ENCODE results near the gene GNG13.

DNA sequence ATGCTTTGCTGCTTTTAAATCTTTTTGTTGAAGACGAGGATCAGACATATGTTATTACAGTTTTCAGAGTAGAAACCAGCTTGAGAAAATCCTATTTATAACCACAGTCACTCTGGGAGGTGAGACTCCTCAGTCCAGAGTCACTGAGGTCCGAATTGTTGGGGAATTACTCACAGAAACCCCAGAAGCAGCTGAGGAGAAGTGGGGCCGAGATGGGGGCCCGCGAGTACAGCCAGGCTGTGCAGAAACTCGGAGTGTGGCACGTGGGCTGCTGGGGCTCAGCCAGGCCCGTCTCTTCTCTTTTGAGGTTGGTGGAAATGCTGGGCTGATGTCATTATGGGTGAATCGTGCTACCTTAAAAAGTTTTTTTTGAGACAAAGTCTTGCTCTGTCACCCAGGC is 14.4 kb upstream of the GNG13 start:
- TF ChIP-seq CTCF (IDR thresholded peaks at IDR 0.05) (no peak), POLR2A (IDR thresholded peaks at IDR 0.05) (no peak), POLR2AphosphoS5 (IDR thresholded peaks at IDR 0.05) (no peak), EP300 (IDR thresholded peaks at IDR 0.05) (no peak)

All from gastroesophageal sphincter (tissue), 3 donors.